GM19467 (cell line): ENCODE data around the gene TMSB10.
A peak's percentile ranks its signal among the peaks of the same experiment; 100 is the strongest.
"Not testable (repeated sequence)": the region's sequence is repeated elsewhere in the genome, so short reads cannot be mapped to it uniquely, and the experiment has no call there.

Source experiments
- ATAC-seq: cut with Tn5 transposase; IDR thresholded peaks from one replicate; pipeline ENCODE4 v1.9.1; 2021; ENCODE audit warnings: mild to moderate bottlenecking, moderate library complexity; ENCODE audit not compliant: unreplicated experiment

TMSB10 gene

GRCh38 chr2:84927275-84927627 is 21.8 kb downstream of the TMSB10 start:
- no peak for ATAC-seq

GRCh38 chr2:84931384-84931821 is 25.9 kb downstream of the TMSB10 start:
- ATAC-seq, result peak; percentile 46

- peak; percentile 35 for ATAC-seq
Measured at GRCh38 chr2:84938194-84938879, 32.9 kb downstream of the TMSB10 start.

GRCh38 chr2:84939426-84940087 is 34.1 kb downstream of the TMSB10 start:
- ATAC-seq, result peak; percentile 79

GRCh38 chr2:84940088-84940470 is 34.6 kb downstream of the TMSB10 start:
- no peak for ATAC-seq

GRCh38 chr2:84940831-84941412 is 35.5 kb downstream of the TMSB10 start:
- ATAC-seq, result no peak

- no peak for ATAC-seq
Measured at GRCh38 chr2:84942166-84942565, 36.7 kb downstream of the TMSB10 start.

- peak; percentile 30 for ATAC-seq
Measured at GRCh38 chr2:84942964-84943421, 37.5 kb downstream of the TMSB10 start.

- ATAC-seq, result no peak
Measured at GRCh38 chr2:84944295-84944909, 38.9 kb downstream of the TMSB10 start.

- not testable (repeated sequence) for ATAC-seq
Measured at GRCh38 chr2:84945838-84946203, 40.4 kb downstream of the TMSB10 start.

GRCh38 chr2:84946204-84947009 is 41.0 kb downstream of the TMSB10 start:
- peak; percentile 72 for ATAC-seq

GRCh38 chr2:84947010-84947593 is 41.6 kb downstream of the TMSB10 start:
- ATAC-seq, result no peak

- ATAC-seq, result no peak
Measured at GRCh38 chr2:84953535-84953934, 48.1 kb downstream of the TMSB10 start.

GRCh38 chr2:84954329-84954728 is 48.9 kb downstream of the TMSB10 start:
- ATAC-seq, result no peak
